ELF-1 (cell line): ENCODE measurements around the gene SCIN.
"Not testable (repeated sequence)": the region's sequence is repeated elsewhere in the genome, so short reads cannot be mapped to it uniquely, and the experiment has no call there.

Source experiments
- DNase-seq: peaks from one replicate; pipeline ENCODE4 v3.0.0-alpha.2; 2016; ENCODE audit warnings: low read depth, low spot score

The SCIN gene

GRCh38 chr7:12687718-12688171 is 117.2 kb downstream of the SCIN start:
- no peak for DNase-seq

- DNase-seq: not testable (repeated sequence)
Observed at GRCh38 chr7:12688485-12689170, 118.1 kb downstream of the SCIN start.

- no peak for DNase-seq
Observed at GRCh38 chr7:12689451-12689850, 118.9 kb downstream of the SCIN start.

GRCh38 chr7:12690041-12690878 is 119.7 kb downstream of the SCIN start:
- no peak for DNase-seq

- not testable (repeated sequence) for DNase-seq
Observed at GRCh38 chr7:12691388-12691787, 120.9 kb downstream of the SCIN start.

- DNase-seq: no peak
Observed at GRCh38 chr7:12692035-12692434, 121.5 kb downstream of the SCIN start.

GRCh38 chr7:12692479-12693259 is 122.1 kb downstream of the SCIN start:
- no peak for DNase-seq

- no peak for DNase-seq
Observed at GRCh38 chr7:12694817-12695216, 124.3 kb downstream of the SCIN start.

- DNase-seq: no peak
Observed at GRCh38 chr7:12695965-12696364, 125.4 kb downstream of the SCIN start.

- no peak for DNase-seq
Observed at GRCh38 chr7:12699299-12699698, 128.8 kb downstream of the SCIN start.

- no peak for DNase-seq
Observed at GRCh38 chr7:12701433-12701832, 130.9 kb downstream of the SCIN start.

- DNase-seq: no peak
Observed at GRCh38 chr7:12703881-12704280, 133.4 kb downstream of the SCIN start.

GRCh38 chr7:12705878-12706277 is 135.4 kb downstream of the SCIN start:
- no peak for DNase-seq

- peak; percentile 29 for DNase-seq
Observed at GRCh38 chr7:12706900-12707536, 136.5 kb downstream of the SCIN start.

- DNase-seq: no peak
Observed at GRCh38 chr7:12708314-12708713, 137.8 kb downstream of the SCIN start.
